Right lobe of liver (tissue), 4 donors: ENCODE results near the gene ZKSCAN3.

ENCODE experiments used
- POLR2A ChIP-seq: fragments of 450-650 bp; IDR thresholded peaks from one replicate; pipeline ENCODE4 v1.6.1; 2017; ENCODE audit warnings: antibody characterized with exemption, mild to moderate bottlenecking
- TF ChIP-seq, protein P1 (sequence below), 4 donors: fragments of 200-600 bp in 3 of 4; fragments of 450-650 bp in 1 of 4; IDR thresholded peaks; one replicate each; pipeline versions ENCODE4 v1.5.1 to v1.8.0; 2016 to 2022; ENCODE audit warnings: antibody characterized with exemption in 4 of 4, mild to moderate bottlenecking in 2 of 4
- donor health status: DM: no; HTN: no; CAD: no.
- donor health status: DM: no; HTN: no; CAD: no.
- donor health status: DM: no; HTN: yes; CAD: no.

DNA sequence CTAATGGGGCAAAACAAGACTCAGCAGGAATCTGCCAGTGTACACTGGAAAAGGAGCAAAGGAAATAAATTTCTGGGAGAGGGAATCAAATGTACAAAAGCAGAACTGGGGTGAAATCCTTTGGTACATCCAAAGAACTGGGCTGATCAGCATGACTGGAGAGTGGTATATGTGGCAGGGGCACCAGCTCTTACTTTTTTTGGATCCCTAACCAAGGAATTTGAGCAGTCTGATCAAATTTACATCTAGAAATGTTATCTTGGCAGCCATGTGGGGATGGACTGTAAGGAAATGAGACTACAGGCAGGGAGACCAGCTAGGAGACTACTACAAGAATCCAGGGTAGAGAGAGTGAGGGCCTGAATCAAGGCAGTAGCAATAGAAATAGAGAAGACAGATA lies 12.6 kb upstream of the ZKSCAN3 start:
- TF ChIP-seq, protein P1, sequence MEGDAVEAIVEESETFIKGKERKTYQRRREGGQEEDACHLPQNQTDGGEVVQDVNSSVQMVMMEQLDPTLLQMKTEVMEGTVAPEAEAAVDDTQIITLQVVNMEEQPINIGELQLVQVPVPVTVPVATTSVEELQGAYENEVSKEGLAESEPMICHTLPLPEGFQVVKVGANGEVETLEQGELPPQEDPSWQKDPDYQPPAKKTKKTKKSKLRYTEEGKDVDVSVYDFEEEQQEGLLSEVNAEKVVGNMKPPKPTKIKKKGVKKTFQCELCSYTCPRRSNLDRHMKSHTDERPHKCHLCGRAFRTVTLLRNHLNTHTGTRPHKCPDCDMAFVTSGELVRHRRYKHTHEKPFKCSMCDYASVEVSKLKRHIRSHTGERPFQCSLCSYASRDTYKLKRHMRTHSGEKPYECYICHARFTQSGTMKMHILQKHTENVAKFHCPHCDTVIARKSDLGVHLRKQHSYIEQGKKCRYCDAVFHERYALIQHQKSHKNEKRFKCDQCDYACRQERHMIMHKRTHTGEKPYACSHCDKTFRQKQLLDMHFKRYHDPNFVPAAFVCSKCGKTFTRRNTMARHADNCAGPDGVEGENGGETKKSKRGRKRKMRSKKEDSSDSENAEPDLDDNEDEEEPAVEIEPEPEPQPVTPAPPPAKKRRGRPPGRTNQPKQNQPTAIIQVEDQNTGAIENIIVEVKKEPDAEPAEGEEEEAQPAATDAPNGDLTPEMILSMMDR (IDR thresholded peaks at IDR 0.05), result no peak
- TF ChIP-seq POLR2A, result no peak
